Esophagus squamous epithelium (tissue), 4 donors: ENCODE data around the gene RAB40B.

Source experiments
- CTCF ChIP-seq, 6 experiments: fragments of 450-650 bp in 4 of 6; fragments of 200-600 bp in 2 of 6; sonication (generic) in 2 of 6; IDR thresholded peaks; one replicate each; pipeline ENCODE4 v1.5.1; 2016 to 2019; ENCODE audit warnings: antibody characterized with exemption in 6 of 6, mild to moderate bottlenecking in 4 of 6, moderate library complexity in 4 of 6
- POLR2A ChIP-seq, 4 donors: fragments of 450-650 bp; IDR thresholded peaks; one replicate each; pipeline ENCODE4 v1.6.1; 2017; ENCODE audit warnings: antibody characterized with exemption in 4 of 4, mild to moderate bottlenecking in 4 of 4, moderate library complexity in 3 of 4

- TF ChIP-seq CTCF (IDR thresholded peaks at IDR 0.05) (no peak), POLR2A (IDR thresholded peaks at IDR 0.05) (no peak)
Measured at GRCh38 chr17:82723169-82723807, 24.8 kb upstream of the RAB40B start.
